Measurements from ENCODE around the gene ROCK2. TPM values are rescaled to one million over a fixed set of nuclear protein-coding genes. Genes with fewer than 3 reads are reported as not detected.
"Not testable (repeated sequence)": the region's sequence is repeated elsewhere in the genome, so short reads cannot be mapped to it uniquely, and the experiment has no call there.

ROCK2 gene
- total RNA-seq, 1 donor from 2014 or later: 45.4 TPM

DNA sequence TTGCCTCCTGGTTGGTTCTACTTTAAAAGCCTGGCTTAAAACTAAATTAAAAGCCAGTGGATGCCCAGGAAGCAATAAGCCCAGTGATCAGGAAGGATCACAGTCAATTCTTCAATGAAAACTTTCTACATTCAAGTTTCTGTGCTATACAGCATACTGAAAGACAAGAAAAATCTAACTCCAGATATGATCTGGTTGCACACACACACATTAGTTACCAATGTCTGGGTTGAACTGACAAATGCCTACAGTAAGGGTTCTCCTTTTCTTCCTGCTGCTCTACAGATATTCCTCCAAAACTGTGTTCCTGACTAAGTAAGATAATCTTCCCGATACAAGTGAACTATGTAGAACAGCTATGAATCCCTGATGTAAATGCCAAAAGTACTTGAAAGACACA is 81.3 kb downstream of the ROCK2 start:
- H3K4me1 Mint-ChIP-seq: no peaks in the 10 kb centered on the region
- peaks cover 10% of the 10 kb centered on the region for H3K9me3 Mint-ChIP-seq
- H3K4me3 Mint-ChIP-seq: no peak overlapping the region
- no peak overlapping the region for H3K27ac Mint-ChIP-seq
- no peak for DNase-seq (ENCODE audit: low spot score in 2 of 2, unreplicated experiment in 2 of 2)
- no peaks in the 10 kb centered on the region for H3K27me3 Mint-ChIP-seq (ENCODE audit: low read depth)
- TF ChIP-seq, protein P1, sequence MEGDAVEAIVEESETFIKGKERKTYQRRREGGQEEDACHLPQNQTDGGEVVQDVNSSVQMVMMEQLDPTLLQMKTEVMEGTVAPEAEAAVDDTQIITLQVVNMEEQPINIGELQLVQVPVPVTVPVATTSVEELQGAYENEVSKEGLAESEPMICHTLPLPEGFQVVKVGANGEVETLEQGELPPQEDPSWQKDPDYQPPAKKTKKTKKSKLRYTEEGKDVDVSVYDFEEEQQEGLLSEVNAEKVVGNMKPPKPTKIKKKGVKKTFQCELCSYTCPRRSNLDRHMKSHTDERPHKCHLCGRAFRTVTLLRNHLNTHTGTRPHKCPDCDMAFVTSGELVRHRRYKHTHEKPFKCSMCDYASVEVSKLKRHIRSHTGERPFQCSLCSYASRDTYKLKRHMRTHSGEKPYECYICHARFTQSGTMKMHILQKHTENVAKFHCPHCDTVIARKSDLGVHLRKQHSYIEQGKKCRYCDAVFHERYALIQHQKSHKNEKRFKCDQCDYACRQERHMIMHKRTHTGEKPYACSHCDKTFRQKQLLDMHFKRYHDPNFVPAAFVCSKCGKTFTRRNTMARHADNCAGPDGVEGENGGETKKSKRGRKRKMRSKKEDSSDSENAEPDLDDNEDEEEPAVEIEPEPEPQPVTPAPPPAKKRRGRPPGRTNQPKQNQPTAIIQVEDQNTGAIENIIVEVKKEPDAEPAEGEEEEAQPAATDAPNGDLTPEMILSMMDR (IDR thresholded peaks at IDR 0.05; ENCODE audit: unreplicated experiment): no peak
- H3K36me3 Mint-ChIP-seq: peaks cover 12% of the 10 kb centered on the region

DNA sequence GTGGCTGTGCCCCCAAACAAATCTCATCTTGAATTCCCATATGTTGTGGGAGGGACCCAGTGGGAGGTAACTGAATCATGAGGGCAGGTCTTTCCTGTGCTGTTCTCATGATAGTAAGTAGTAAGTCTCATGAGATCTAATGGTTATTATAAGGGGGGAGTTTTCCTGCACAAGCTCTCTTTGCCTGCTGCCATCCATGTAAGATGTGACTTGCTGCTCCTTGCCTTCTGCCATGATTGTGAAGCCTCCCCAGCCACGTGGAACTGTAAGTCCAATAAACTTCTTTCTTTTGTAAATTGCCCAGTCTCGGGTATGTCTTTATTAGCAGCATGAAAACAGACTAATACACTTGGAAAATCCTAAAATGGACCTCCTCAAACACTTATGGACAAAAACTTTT is 82.0 kb downstream of the ROCK2 start:
- H3K27ac Mint-ChIP-seq; H3K9me3 Mint-ChIP-seq; H3K4me1 Mint-ChIP-seq; H3K4me3 Mint-ChIP-seq; H3K27me3 Mint-ChIP-seq (ENCODE audit: low read depth); DNase-seq (ENCODE audit: low spot score in 2 of 2, unreplicated experiment in 2 of 2): not testable (repeated sequence)
- peaks cover 10% of the 10 kb centered on the region for H3K36me3 Mint-ChIP-seq

DNA sequence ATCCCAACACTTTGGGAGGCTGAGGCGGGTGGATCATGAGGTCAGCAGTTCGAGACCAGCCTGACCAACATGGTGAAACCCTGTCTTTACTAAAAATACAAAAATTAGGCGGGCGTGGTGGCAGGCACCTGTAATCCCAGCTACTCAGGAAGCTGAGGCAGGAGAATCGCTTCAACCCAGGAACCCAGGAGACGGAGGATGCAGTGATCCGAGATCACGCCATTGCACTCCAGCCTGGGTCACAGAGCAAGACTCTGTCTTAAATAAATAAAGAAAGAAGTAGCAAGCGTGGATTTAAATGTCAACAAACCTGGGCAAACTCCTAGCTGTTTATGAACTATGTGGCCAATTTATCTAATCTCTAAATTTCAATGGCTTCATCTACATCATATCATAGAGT is 82.9 kb downstream of the ROCK2 start:
- not testable (repeated sequence) for H3K9me3 Mint-ChIP-seq; H3K27ac Mint-ChIP-seq; H3K4me1 Mint-ChIP-seq; DNase-seq (ENCODE audit: low spot score in 2 of 2, unreplicated experiment in 2 of 2); H3K27me3 Mint-ChIP-seq (ENCODE audit: low read depth); H3K4me3 Mint-ChIP-seq
- H3K36me3 Mint-ChIP-seq: peaks cover 10% of the 10 kb centered on the region

DNA sequence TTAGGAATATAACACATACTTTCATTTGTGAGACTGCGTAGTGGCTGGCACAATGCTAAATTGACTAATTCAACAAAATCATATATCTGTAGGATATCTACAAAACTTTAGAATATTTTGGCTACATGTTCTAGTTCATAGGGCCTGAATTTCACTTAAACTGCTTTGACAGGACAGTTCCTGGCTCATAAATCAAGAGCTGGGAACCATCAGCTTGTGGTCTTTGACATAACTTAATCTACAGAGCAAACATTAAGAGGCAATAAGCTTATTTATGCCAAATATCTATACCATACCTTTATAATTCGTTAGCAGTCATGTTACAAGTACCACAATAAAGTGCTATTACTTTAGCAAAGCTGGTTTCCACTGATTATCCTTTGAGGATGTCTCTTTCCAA is 83.5 kb downstream of the ROCK2 start:
- Mint-ChIP-seq H3K36me3 (peaks cover 12% of the 10 kb centered on the region), H3K9me3 (peaks cover 10% of the 10 kb centered on the region), H3K4me3 (no peak overlapping the region), H3K27me3 (ENCODE audit: low read depth) (no peaks in the 10 kb centered on the region), H3K4me1 (no peaks in the 10 kb centered on the region), H3K27ac (no peak overlapping the region)
- DNase-seq (ENCODE audit: low spot score in 2 of 2, unreplicated experiment in 2 of 2): no peak
- TF ChIP-seq, protein P1 (IDR thresholded peaks at IDR 0.05; ENCODE audit: unreplicated experiment): no peak

DNA sequence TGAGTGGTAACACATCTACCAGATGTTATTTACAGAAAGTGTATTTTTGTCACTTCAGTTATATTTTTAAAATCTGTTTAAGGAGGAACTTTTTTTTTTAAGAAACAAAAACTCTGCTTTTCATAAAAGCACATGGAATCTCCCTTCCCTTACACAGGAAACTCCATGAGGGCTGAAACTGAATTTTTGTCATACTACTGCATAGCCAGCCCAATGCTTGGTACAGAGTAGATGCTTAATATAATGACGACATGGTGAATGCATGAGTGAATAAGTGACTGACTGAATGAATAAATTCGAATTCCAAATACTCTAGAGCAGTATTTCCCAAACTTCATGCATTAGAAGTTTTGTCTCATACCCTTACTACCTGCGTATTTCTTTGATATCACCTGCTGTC is 86.5 kb downstream of the ROCK2 start:
- DNase-seq (ENCODE audit: low spot score in 2 of 2, unreplicated experiment in 2 of 2): no peak
- TF ChIP-seq, protein P1 (IDR thresholded peaks at IDR 0.05; ENCODE audit: unreplicated experiment): no peak
- Mint-ChIP-seq H3K4me1 (peaks cover 5% of the 10 kb centered on the region), H3K36me3 (peaks cover 11% of the 10 kb centered on the region), H3K27me3 (ENCODE audit: low read depth) (no peaks in the 10 kb centered on the region), H3K9me3 (peaks cover 3% of the 10 kb centered on the region), H3K27ac (no peak overlapping the region), H3K4me3 (no peak overlapping the region)

DNA sequence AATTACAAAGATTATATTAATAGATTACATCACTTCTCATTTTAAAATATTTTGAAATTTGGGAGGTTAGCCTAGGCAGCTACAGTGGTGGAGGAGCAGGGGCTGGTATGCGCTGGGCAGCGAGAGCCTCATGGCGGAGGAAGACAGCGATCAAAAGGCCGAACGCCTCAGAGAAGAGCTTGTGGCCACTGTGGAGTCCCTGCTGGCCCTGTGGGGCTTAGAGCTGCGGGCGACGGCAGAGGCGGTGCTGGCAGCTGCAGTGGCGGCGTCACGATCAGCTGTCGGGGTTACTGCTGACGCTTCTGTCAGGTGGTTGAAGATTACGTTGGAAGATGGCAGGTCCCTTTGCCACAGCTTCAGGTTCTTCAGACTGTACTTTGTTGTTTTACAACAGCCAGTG is 87.4 kb downstream of the ROCK2 start:
- no peak overlapping the region for H3K4me3 Mint-ChIP-seq
- DNase-seq (ENCODE audit: low spot score in 2 of 2, unreplicated experiment in 2 of 2): no peak
- H3K4me1 Mint-ChIP-seq: peaks cover 5% of the 10 kb centered on the region
- TF ChIP-seq, protein P1 (IDR thresholded peaks at IDR 0.05; ENCODE audit: unreplicated experiment): no peak
- no peaks in the 10 kb centered on the region for H3K9me3 Mint-ChIP-seq
- H3K36me3 Mint-ChIP-seq: peaks cover 12% of the 10 kb centered on the region
- H3K27ac Mint-ChIP-seq: no peak overlapping the region
- H3K27me3 Mint-ChIP-seq (ENCODE audit: low read depth): no peaks in the 10 kb centered on the region

DNA sequence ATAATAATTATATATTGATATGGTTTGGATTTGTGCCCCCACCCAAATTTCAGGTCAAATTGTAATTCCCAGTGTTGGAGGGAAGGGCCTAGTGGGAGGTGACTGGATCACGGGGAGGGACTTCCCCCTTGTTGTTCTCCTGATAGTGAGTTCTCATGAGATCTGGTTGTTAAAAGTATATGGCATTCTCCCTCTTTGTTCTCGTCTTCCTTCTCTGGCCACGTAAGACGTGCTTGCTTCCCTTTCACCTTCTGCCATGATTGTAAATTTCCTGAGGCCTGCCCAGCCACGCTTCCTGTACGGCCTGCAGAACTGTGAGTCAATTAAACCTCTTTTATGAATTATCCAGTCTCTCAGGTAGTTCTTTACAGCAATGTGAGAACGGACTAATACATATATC is 88.3 kb downstream of the ROCK2 start:
- no peak for DNase-seq (ENCODE audit: low spot score in 2 of 2, unreplicated experiment in 2 of 2)
- no peaks in the 10 kb centered on the region for H3K27me3 Mint-ChIP-seq (ENCODE audit: low read depth)
- H3K36me3 Mint-ChIP-seq: peaks cover 12% of the 10 kb centered on the region
- no peaks in the 10 kb centered on the region for H3K9me3 Mint-ChIP-seq
- H3K27ac Mint-ChIP-seq: no peak overlapping the region
- TF ChIP-seq, protein P1 (IDR thresholded peaks at IDR 0.05; ENCODE audit: unreplicated experiment): no peak
- H3K4me3 Mint-ChIP-seq: no peak overlapping the region
- peaks cover 5% of the 10 kb centered on the region for H3K4me1 Mint-ChIP-seq

Measured in mesothelial cell of epicardium (in vitro differentiated cells).